ENCODE results near the gene TLR1.

DNA sequence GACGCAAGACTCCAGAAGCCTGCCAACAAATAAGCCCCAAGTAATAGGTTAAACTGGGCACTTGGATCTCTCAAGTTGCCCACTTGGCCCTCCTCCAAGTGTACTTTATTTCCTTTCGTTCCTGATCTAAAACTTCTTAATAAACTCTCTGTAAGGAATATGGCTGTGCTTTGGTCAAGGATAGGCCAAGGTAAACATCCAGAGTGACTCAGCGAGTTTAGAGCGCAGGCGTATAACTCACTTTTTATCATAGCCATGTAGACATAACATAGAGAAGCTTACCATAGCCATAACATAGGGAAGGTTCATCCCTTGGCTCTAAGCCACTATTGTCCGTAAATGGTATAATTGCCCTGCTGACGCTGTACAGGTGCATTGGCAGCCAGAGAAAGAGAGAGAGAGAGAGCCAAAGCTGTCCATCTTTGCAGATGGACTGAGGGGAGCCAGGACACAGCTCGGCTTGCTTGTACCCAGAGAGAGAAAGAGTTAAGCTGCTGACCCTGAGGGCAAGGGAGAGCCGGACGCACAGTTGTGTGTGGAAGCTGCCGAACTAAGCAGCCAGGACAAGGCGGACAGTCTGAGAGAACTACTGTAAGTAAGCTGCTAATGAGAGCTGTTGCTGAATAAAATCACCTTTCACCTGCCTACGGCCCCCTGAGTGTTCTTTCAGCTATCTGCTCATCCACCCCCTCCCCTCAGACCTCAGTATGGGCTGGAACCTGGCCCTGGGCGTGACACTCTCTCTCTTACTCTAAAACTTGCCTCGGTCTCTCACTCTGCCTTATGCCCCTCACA, 1.8 kb downstream of the TLR1 start:
- TF ChIP-seq, protein P1, sequence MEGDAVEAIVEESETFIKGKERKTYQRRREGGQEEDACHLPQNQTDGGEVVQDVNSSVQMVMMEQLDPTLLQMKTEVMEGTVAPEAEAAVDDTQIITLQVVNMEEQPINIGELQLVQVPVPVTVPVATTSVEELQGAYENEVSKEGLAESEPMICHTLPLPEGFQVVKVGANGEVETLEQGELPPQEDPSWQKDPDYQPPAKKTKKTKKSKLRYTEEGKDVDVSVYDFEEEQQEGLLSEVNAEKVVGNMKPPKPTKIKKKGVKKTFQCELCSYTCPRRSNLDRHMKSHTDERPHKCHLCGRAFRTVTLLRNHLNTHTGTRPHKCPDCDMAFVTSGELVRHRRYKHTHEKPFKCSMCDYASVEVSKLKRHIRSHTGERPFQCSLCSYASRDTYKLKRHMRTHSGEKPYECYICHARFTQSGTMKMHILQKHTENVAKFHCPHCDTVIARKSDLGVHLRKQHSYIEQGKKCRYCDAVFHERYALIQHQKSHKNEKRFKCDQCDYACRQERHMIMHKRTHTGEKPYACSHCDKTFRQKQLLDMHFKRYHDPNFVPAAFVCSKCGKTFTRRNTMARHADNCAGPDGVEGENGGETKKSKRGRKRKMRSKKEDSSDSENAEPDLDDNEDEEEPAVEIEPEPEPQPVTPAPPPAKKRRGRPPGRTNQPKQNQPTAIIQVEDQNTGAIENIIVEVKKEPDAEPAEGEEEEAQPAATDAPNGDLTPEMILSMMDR (IDR thresholded peaks at IDR 0.05; ENCODE audit: poor library complexity, severe bottlenecking): no peak
- TF ChIP-seq EZH2 (IDR thresholded peaks at IDR 0.05; ENCODE audit: borderline replicate concordance, insufficient read depth, low read length, poor library complexity, severe bottlenecking) (no peak), POLR2AphosphoS5 (IDR thresholded peaks at IDR 0.05) (no peak), TAF1 (IDR thresholded peaks at IDR 0.05; ENCODE audit: low read depth) (no peak), RAD21 (conservative IDR thresholded peaks at IDR 0.05) (no peak)
- TF ChIP-seq, protein P2, sequence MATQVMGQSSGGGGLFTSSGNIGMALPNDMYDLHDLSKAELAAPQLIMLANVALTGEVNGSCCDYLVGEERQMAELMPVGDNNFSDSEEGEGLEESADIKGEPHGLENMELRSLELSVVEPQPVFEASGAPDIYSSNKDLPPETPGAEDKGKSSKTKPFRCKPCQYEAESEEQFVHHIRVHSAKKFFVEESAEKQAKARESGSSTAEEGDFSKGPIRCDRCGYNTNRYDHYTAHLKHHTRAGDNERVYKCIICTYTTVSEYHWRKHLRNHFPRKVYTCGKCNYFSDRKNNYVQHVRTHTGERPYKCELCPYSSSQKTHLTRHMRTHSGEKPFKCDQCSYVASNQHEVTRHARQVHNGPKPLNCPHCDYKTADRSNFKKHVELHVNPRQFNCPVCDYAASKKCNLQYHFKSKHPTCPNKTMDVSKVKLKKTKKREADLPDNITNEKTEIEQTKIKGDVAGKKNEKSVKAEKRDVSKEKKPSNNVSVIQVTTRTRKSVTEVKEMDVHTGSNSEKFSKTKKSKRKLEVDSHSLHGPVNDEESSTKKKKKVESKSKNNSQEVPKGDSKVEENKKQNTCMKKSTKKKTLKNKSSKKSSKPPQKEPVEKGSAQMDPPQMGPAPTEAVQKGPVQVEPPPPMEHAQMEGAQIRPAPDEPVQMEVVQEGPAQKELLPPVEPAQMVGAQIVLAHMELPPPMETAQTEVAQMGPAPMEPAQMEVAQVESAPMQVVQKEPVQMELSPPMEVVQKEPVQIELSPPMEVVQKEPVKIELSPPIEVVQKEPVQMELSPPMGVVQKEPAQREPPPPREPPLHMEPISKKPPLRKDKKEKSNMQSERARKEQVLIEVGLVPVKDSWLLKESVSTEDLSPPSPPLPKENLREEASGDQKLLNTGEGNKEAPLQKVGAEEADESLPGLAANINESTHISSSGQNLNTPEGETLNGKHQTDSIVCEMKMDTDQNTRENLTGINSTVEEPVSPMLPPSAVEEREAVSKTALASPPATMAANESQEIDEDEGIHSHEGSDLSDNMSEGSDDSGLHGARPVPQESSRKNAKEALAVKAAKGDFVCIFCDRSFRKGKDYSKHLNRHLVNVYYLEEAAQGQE (IDR thresholded peaks at IDR 0.05; ENCODE audit: borderline replicate concordance): no peak

All from neural cell (in vitro differentiated cells).